Measurements from ENCODE around the gene HLX.

HLX gene

GRCh38 chr1:220838578-220838977, 40.7 kb upstream of the HLX start:
- ATAC-seq: no peak
- TF ChIP-seq, protein P1, sequence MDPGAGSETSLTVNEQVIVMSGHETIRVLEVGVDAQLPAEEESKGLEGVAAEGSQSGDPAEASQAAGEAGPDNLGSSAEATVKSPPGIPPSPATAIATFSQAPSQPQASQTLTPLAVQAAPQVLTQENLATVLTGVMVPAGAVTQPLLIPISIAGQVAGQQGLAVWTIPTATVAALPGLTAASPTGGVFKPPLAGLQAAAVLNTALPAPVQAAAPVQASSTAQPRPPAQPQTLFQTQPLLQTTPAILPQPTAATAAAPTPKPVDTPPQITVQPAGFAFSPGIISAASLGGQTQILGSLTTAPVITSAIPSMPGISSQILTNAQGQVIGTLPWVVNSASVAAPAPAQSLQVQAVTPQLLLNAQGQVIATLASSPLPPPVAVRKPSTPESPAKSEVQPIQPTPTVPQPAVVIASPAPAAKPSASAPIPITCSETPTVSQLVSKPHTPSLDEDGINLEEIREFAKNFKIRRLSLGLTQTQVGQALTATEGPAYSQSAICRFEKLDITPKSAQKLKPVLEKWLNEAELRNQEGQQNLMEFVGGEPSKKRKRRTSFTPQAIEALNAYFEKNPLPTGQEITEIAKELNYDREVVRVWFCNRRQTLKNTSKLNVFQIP (CRISPR knock-in tag; IDR thresholded peaks at IDR 0.05; ENCODE audit: borderline replicate concordance, low read depth): no peak

DNA sequence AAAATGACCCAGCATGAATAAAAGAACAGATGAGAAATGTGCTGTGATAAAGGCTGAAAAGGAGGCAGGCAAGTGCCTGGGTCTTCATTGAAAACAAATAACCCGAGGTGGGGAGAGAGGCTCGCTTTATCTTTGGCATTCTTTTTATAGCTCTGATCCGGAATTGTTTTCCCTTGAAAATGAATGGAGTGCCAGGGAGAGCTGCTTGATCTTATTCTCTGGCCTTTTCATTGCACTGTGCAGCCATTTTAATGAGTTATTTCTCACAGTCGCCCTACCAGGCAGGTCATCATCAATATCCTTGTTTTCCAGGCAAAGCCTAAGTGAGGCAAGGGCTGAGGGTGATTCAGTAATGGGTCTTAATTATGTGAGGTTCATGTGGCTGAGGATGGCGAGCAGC, 39.8 kb upstream of the HLX start:
- TF ChIP-seq ZNF70 (CRISPR knock-in tag; IDR thresholded peaks at IDR 0.05): no peak
- no peak for ATAC-seq

GRCh38 chr1:220841293-220841692, 38.0 kb upstream of the HLX start:
- no peak for ATAC-seq
- TF ChIP-seq, protein P2, sequence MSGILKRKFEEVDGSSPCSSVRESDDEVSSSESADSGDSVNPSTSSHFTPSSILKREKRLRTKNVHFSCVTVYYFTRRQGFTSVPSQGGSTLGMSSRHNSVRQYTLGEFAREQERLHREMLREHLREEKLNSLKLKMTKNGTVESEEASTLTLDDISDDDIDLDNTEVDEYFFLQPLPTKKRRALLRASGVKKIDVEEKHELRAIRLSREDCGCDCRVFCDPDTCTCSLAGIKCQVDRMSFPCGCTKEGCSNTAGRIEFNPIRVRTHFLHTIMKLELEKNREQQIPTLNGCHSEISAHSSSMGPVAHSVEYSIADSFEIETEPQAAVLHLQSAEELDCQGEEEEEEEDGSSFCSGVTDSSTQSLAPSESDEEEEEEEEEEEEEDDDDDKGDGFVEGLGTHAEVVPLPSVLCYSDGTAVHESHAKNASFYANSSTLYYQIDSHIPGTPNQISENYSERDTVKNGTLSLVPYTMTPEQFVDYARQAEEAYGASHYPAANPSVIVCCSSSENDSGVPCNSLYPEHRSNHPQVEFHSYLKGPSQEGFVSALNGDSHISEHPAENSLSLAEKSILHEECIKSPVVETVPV (CRISPR knock-in tag; IDR thresholded peaks at IDR 0.05): no peak
- TF ChIP-seq BACH2 (CRISPR knock-in tag; IDR thresholded peaks at IDR 0.05; ENCODE audit: borderline replicate concordance) (no peak), ZNF70 (CRISPR knock-in tag; IDR thresholded peaks at IDR 0.05) (no peak), ESRRG (CRISPR knock-in tag; IDR thresholded peaks at IDR 0.05) (no peak), GLIS3 (CRISPR knock-in tag; IDR thresholded peaks at IDR 0.05) (no peak), CREB5 (CRISPR knock-in tag; IDR thresholded peaks at IDR 0.05; ENCODE audit: low read depth) (no peak), CSDC2 (CRISPR knock-in tag; IDR thresholded peaks at IDR 0.05) (no peak), ZFP3 (CRISPR knock-in tag; IDR thresholded peaks at IDR 0.05) (no peak), ZC3H10 (CRISPR knock-in tag; IDR thresholded peaks at IDR 0.05) (no peak), ZNF8 (CRISPR knock-in tag; IDR thresholded peaks at IDR 0.05) (no peak), TCF4 (CRISPR knock-in tag; IDR thresholded peaks at IDR 0.05; ENCODE audit: borderline replicate concordance) (no peak), SNAI2 (CRISPR knock-in tag; IDR thresholded peaks at IDR 0.05) (no peak), RARB (CRISPR knock-in tag; IDR thresholded peaks at IDR 0.05) (no peak), PPARA (CRISPR knock-in tag; IDR thresholded peaks at IDR 0.05; ENCODE audit: borderline replicate concordance) (no peak), PATZ1 (CRISPR knock-in tag; IDR thresholded peaks at IDR 0.05; ENCODE audit: borderline replicate concordance) (no peak), ZFP30 (CRISPR knock-in tag; IDR thresholded peaks at IDR 0.05) (no peak)
- TF ChIP-seq, protein P3, sequence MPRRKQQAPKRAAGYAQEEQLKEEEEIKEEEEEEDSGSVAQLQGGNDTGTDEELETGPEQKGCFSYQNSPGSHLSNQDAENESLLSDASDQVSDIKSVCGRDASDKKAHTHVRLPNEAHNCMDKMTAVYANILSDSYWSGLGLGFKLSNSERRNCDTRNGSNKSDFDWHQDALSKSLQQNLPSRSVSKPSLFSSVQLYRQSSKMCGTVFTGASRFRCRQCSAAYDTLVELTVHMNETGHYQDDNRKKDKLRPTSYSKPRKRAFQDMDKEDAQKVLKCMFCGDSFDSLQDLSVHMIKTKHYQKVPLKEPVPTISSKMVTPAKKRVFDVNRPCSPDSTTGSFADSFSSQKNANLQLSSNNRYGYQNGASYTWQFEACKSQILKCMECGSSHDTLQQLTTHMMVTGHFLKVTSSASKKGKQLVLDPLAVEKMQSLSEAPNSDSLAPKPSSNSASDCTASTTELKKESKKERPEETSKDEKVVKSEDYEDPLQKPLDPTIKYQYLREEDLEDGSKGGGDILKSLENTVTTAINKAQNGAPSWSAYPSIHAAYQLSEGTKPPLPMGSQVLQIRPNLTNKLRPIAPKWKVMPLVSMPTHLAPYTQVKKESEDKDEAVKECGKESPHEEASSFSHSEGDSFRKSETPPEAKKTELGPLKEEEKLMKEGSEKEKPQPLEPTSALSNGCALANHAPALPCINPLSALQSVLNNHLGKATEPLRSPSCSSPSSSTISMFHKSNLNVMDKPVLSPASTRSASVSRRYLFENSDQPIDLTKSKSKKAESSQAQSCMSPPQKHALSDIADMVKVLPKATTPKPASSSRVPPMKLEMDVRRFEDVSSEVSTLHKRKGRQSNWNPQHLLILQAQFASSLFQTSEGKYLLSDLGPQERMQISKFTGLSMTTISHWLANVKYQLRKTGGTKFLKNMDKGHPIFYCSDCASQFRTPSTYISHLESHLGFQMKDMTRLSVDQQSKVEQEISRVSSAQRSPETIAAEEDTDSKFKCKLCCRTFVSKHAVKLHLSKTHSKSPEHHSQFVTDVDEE (CRISPR knock-in tag; IDR thresholded peaks at IDR 0.05): no peak
- TF ChIP-seq, protein P1 (CRISPR knock-in tag; IDR thresholded peaks at IDR 0.05; ENCODE audit: borderline replicate concordance, low read depth): no peak
